Renal cortical epithelial cell (primary cell): Measurements from ENCODE around the gene AR. TPM values are rescaled to one million over a fixed set of nuclear protein-coding genes. Genes with fewer than 3 reads are reported as not detected.

Source experiments
- DNase-seq: peaks from one replicate; pipeline ENCODE4 v3.0.0-alpha.2; 2011; ENCODE audit warnings: low read depth
- total RNA-seq: library from RNA; depleted of rRNA; stranded (reverse); fragments of >200 nt; gene quantifications from 2 replicates; pipeline ENCODE4 v1.2.3, GENCODE V29; 2014

AR gene
- 0.52 and 0.80 TPM in 2 replicates for total RNA-seq

GRCh38 chrX:67543818-67544217, at the start of gene AR:
TSS of gene AR (plus strand) at chrX:67544021. CDS start at chrX:67545147, 1,126 bp downstream.
- peak; percentile 6 for DNase-seq

GRCh38 chrX:67500617-67501016, 43.2 kb upstream of the AR start:
- DNase-seq = no peak

GRCh38 chrX:67503004-67503403, 40.8 kb upstream of the AR start:
- no peak for DNase-seq

GRCh38 chrX:67503453-67503852, 40.4 kb upstream of the AR start:
- no peak for DNase-seq

GRCh38 chrX:67520671-67521070, 23.1 kb upstream of the AR start:
- DNase-seq = no peak

- DNase-seq = no peak
Measured at GRCh38 chrX:67523002-67523681, 20.7 kb upstream of the AR start.

GRCh38 chrX:67523932-67524331, 19.9 kb upstream of the AR start:
- no peak for DNase-seq

- DNase-seq = no peak
Measured at GRCh38 chrX:67524428-67524827, 19.4 kb upstream of the AR start.

- no peak for DNase-seq
Measured at GRCh38 chrX:67524950-67525691, 18.7 kb upstream of the AR start.

GRCh38 chrX:67536564-67536963, 7.3 kb upstream of the AR start:
- DNase-seq = no peak

GRCh38 chrX:67538383-67538782, 5.4 kb upstream of the AR start:
- DNase-seq = no peak

GRCh38 chrX:67544281-67545035, 637 bp downstream of the AR start:
- DNase-seq = no peak

- no peak for DNase-seq
Measured at GRCh38 chrX:67545036-67545821, 1.4 kb downstream of the AR start.

- DNase-seq = no peak
Measured at GRCh38 chrX:67545893-67546495, 2.2 kb downstream of the AR start.

- no peak for DNase-seq
Measured at GRCh38 chrX:67546496-67547423, 2.9 kb downstream of the AR start.

GRCh38 chrX:67555578-67556203, 11.9 kb downstream of the AR start:
- peak; percentile 18 for DNase-seq

- no peak for DNase-seq
Measured at GRCh38 chrX:67558267-67558666, 14.4 kb downstream of the AR start.

- DNase-seq = peak; percentile 6
Measured at GRCh38 chrX:67563469-67564448, 19.9 kb downstream of the AR start.

- no peak for DNase-seq
Measured at GRCh38 chrX:67564475-67564874, 20.7 kb downstream of the AR start.
